Stimulated activated CD8-positive, alpha-beta memory T cell treated with anti-CD3 and anti-CD28 coated beads, Interleukin-4, amount 100 ng/mL, for 48 hours (primary cell): ENCODE results near the gene PIGM.
A peak's percentile ranks its signal among the peaks of the same experiment; 100 is the strongest.

Source experiments
- DNase-seq: peaks from one replicate; pipeline ENCODE4 v3.0.0-alpha.2; 2020

PIGM gene

GRCh38 chr1:160020196-160020595 is 11.6 kb downstream of the PIGM start:
- DNase-seq = no peak

- DNase-seq = no peak
These were observed 12.9 kb downstream of the PIGM start for GRCh38 chr1:160018900-160019299.

GRCh38 chr1:160018347-160018746 is 13.4 kb downstream of the PIGM start:
- no peak for DNase-seq

- no peak for DNase-seq
These were observed 14.2 kb downstream of the PIGM start for GRCh38 chr1:160017592-160017991.

GRCh38 chr1:160011781-160012180 is 20.0 kb downstream of the PIGM start:
- no peak for DNase-seq

GRCh38 chr1:160009801-160010200 is 22.0 kb downstream of the PIGM start:
- no peak for DNase-seq

- DNase-seq = no peak
These were observed 22.7 kb downstream of the PIGM start for GRCh38 chr1:160009081-160009480.

- no peak for DNase-seq
These were observed 24.1 kb downstream of the PIGM start for GRCh38 chr1:160007577-160008200.

GRCh38 chr1:160006312-160006940 is 25.4 kb downstream of the PIGM start:
- DNase-seq = peak; percentile 82

GRCh38 chr1:160005070-160005469 is 26.7 kb downstream of the PIGM start:
- no peak for DNase-seq

- DNase-seq = no peak
These were observed 27.4 kb downstream of the PIGM start for GRCh38 chr1:160004425-160004824.

- no peak for DNase-seq
These were observed 27.8 kb downstream of the PIGM start for GRCh38 chr1:160004001-160004400.

GRCh38 chr1:160001440-160001839 is 30.4 kb downstream of the PIGM start:
- DNase-seq = no peak

- no peak for DNase-seq
These were observed 32.6 kb downstream of the PIGM start for GRCh38 chr1:159999204-159999603.

GRCh38 chr1:159996653-159997052 is 35.1 kb downstream of the PIGM start:
- no peak for DNase-seq

- no peak for DNase-seq
These were observed 36.9 kb downstream of the PIGM start for GRCh38 chr1:159994896-159995295.

- DNase-seq = no peak
These were observed 37.9 kb downstream of the PIGM start for GRCh38 chr1:159993911-159994310.

GRCh38 chr1:159992161-159992560 is 39.6 kb downstream of the PIGM start:
- DNase-seq = no peak

- DNase-seq = no peak
These were observed 40.3 kb downstream of the PIGM start for GRCh38 chr1:159991513-159991912.

GRCh38 chr1:159990005-159990404 is 41.8 kb downstream of the PIGM start:
- DNase-seq = no peak

GRCh38 chr1:159989581-159989980 is 42.2 kb downstream of the PIGM start:
- no peak for DNase-seq

GRCh38 chr1:159988006-159988405 is 43.8 kb downstream of the PIGM start:
- no peak for DNase-seq

- no peak for DNase-seq
These were observed 44.6 kb downstream of the PIGM start for GRCh38 chr1:159987186-159987585.

- no peak for DNase-seq
These were observed 45.3 kb downstream of the PIGM start for GRCh38 chr1:159986531-159986930.

GRCh38 chr1:159986093-159986492 is 45.7 kb downstream of the PIGM start:
- no peak for DNase-seq
